ENCODE data around the gene ANKH.

Gene ANKH

DNA sequence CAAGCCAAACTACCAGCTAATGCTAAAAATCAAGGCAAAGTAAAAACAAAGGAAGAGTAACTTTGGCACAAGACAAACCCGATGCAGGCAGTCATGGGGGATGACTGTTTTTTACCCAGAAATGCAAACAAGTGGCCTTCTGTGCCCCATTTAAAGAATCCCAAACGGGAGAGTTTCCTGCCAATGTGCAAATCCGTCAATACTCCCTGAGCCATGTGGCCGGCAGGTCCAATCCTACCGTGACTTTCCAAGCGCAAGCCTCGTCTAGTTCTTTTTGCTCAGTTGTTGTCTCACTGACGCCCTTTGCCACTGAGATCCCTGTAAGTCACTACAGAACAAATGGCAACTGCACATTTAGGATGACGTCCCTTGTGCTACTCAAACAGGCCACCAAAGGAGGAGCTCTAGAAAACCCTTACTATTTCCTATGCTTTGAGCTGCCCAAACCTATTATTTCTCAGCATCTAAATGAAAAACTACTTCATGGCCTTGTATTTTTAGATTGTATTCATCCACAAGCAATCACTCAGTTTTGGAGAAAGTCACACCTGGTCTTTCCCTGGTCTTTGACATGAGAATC lies 163.7 kb downstream of the ANKH start:
- no peak for DNase-seq

- no peak for DNase-seq
Observed at GRCh38 chr5:14706615-14707021, 165.0 kb downstream of the ANKH start.

DNA sequence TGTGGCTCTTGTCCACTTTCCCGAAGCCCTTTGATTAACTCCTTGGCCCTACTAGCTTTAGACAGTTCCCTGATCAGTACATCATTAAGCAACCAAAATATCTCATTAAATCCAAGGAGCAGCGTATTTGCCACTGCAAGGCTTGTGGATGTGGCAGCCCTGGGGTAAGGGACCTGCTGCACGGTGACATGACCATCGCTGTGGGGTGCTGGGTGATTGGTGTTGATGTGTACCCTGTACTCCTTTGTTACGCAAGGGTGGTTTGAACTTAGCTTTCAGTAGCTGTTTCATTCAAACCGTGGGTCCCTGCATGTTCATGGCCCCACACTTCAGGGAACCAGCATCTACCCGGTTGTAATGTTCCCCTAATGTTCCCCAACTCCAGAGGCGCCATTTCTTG lies 166.0 kb downstream of the ANKH start:
- no peak for DNase-seq

DNA sequence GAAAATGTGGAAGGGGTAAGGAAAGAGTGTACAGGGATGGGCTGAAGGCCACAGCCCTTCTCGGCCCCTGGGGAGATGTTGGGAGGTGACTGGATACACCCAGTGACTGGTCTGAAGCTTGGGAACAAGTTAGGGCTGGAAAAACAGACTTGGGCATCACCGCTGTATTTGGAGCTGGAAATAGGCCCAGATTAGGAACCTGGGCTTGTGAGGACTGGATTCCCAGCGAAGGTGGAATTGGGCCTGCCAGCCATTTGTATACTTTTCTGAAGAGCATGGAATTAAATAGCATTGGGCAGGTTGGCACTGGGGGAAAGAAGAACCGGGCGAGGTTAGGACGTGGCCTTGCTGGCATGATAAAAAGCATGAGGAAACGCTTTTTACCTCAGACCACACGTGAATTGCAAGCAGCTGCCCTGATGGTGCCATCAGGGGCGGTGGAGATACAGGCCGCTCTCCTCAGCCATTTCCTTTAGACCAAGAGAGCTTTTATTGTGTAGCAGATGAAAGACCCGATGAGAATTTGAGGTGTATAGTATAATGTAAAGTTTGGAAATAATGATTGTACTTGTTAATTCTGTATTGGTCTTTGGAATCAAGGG lies 169.2 kb downstream of the ANKH start:
- no peak for DNase-seq

- no peak for DNase-seq
Observed at GRCh38 chr5:14701556-14701955, 170.0 kb downstream of the ANKH start.

GRCh38 chr5:14700478-14701436 lies 170.8 kb downstream of the ANKH start:
- DNase-seq, result no peak

DNA sequence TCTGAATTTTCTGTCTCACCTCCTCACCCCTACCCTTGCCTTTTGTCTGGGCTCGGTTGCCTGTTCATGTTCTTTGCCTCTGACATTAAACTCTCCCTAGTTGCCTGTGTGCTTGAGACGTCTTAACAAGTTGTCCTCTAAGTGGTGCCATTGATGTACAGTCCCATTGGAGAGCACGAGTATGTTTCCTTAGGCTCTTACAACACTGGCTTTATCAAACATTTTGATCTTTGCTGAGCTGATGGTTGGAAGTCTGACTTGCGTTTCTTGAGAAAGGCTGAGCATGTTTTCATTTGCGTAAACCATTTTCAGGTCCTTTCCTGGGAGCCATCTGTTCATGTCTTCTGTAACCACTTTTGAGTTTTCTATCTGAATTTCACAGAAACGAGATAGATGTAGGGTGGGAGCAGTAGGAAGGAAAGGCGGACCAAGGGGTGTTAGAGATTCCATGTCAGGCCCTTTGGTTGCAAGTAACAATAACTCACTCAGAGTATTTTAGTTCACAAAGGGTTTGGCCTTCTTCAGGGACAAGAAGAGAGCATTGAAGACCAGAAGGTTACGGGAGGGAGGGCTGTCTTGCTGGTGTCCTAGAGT lies 171.7 kb downstream of the ANKH start:
- DNase-seq, result no peak

- no peak for DNase-seq
Observed at GRCh38 chr5:14699159-14699558, 172.4 kb downstream of the ANKH start.

DNA sequence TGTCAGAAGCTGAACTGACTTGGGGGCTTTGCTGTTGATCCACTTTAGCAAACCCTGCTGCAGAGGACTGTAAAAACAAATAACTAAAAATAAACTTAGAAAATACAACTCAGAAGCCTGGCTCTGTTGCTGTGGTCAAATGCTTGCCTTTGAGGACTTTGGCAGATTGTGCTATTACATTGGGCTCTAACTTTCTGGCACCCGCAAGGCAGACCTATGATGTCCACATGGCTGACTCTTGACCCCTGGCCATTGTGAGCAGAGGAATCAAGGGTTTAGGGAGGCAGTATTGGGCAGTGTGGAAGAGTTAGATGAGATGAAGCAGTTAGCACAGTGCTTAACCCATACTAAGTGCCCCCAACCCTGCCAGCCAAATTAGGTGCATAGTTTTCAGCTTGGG lies 173.1 kb downstream of the ANKH start:
- DNase-seq, result no peak

DNA sequence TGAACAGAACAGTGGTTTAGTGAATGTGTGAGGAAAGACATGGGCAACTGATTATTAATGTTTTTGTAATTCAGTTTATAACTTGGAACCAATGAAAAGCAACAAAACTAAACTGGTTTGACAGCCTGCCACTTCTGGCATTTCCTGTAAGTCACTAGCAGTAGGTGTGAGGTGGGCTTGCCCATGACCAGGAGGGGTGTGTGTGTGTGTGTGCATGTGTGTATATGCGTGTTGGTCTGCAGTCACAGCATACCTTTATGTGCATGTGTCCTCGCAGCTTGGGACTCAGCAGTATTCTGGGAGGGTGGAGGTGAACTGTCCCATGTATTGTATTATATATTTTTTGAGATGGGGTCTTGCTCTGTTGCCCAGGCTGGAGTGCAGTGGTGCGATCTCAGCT lies 174.7 kb downstream of the ANKH start:
- no peak for DNase-seq

- DNase-seq, result no peak
Observed at GRCh38 chr5:14696057-14696456, 175.5 kb downstream of the ANKH start.

GRCh38 chr5:14695152-14695551 lies 176.4 kb downstream of the ANKH start:
- no peak for DNase-seq

- no peak for DNase-seq
Observed at GRCh38 chr5:14693070-14693469, 178.5 kb downstream of the ANKH start.

- DNase-seq, result no peak
Observed at GRCh38 chr5:14687023-14687665, 184.4 kb downstream of the ANKH start.

DNA sequence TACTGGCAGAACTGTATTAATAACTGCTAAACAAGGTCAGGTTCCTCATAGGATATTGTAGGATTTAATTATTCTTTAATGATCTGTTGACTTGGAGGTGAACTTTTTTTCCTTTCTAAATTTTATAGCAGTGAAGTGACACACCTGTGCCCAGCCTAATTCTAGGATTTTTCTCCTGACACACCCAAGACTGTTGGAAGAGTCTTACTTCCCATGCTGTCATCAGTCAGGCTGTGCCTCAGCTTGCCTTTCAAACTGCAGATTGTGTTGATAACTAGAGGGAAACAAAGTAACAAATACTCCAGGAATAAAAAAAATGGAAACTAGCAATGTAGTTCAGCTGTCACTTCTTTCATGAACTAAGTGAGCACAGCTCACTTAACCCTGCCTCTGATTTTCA lies 185.1 kb downstream of the ANKH start:
- no peak for DNase-seq

- DNase-seq, result no peak
Observed at GRCh38 chr5:14685757-14686156, 185.8 kb downstream of the ANKH start.

DNA sequence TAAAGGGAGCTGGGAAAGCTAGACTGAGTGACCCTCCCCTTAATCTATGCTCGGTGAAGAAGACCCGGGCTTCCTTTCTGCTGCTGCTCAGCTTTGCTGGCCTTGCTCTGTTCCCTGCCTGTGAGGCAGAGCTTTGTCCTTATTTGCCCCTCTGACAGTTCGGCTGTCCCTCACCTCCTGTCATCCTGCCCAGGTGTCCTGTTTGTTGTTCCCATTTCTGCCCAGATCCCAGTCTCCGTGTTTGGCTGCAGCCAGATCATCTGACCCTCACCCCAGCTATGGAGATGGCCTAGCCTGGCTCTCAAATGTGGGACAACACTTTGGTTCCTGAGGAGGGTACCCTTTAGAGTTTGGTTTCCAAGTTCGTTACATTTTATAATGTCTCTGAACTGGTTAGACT lies 186.8 kb downstream of the ANKH start:
- DNase-seq, result no peak

GRCh38 chr5:14683906-14684455 lies 187.6 kb downstream of the ANKH start:
- DNase-seq, result no peak

- DNase-seq, result no peak
Observed at GRCh38 chr5:14681236-14681752, 190.3 kb downstream of the ANKH start.

GRCh38 chr5:14679595-14679994 lies 192.0 kb downstream of the ANKH start:
- DNase-seq, result no peak

DNA sequence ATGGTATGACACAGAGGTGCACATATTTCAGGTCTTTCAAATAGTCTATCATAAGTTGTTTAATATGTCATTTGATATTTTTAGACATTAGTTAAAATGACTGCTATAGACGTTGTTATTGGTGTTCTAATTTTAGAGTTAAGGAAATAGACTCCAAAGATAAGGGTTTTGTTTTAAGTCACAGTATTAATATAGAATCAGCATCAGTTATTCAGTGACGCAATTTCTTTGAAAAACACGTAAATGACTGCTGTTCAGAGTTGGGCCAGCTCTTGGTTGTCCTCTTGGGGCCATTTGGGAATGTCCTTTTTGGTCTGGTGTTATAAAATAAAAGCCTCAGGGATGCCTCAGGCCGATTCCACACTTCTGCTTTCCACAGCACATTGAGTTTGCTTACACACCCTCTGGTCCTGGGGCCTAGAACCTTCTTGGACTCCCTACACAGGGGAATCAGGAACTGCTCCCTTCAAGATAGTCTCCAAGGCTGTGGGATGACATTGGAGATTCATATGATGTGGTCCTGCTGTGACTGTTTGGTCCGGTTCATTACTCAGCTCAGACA lies 192.7 kb downstream of the ANKH start:
- DNase-seq, result no peak

DNA sequence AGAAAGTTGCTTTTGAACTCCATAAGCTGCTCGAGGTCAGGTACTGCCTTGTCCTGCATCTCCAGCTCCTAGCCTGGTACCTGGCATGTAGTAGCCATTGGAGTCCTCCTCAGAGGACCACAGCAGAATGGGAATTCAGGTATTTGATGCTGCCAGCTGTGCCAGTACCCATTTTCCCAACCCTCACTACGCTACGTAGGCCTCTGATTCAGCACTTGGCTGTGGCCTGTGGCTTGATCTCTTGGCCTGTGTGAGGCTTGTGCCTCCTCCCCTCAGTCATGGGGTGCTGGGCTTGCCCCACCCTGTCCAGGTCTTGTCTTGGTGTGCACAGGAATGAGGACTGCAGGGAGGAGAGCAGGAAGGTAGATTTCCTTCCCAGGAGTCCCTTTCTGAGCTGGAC lies 195.3 kb downstream of the ANKH start:
- no peak for DNase-seq

Measured in amniotic stem cell (primary cell).